Peyer's patch (tissue), 4 donors: ENCODE data around the gene SF3B4.
"Not testable (repeated sequence)": the region's sequence is repeated elsewhere in the genome, so short reads cannot be mapped to it uniquely, and the experiment has no call there.

ENCODE experiments used
- POLR2A ChIP-seq, 2 donors: fragments of 450-650 bp; IDR thresholded peaks; one replicate each; pipeline ENCODE4 v1.5.1; 2017; ENCODE audit warnings: antibody characterized with exemption in 2 of 2, mild to moderate bottlenecking in 2 of 2, moderate library complexity in 2 of 2
- TF ChIP-seq, protein P1 (sequence below), 6 experiments: fragments of 450-650 bp in 4 of 6; fragments of 200-600 bp in 2 of 6; sonication (generic) in 1 of 6; IDR thresholded peaks; one replicate each; pipeline ENCODE4 v1.5.1; 2017 to 2019; ENCODE audit warnings: antibody characterized with exemption in 6 of 6, mild to moderate bottlenecking in 3 of 6, moderate library complexity in 1 of 6

DNA sequence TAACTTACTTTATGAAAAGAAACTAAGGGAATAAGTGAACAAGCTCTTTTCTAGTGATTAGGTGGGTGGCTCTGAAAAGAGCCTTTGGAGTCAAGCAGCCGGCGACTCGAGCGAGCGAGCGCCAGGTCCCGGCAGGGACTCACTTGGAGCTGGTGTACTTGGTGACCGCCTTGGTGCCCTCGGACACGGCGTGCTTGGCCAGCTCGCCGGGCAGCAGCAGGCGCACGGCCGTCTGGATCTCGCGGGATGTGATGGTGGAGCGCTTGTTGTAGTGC is 41.5 kb downstream of the SF3B4 start:
- TF ChIP-seq, protein P1, sequence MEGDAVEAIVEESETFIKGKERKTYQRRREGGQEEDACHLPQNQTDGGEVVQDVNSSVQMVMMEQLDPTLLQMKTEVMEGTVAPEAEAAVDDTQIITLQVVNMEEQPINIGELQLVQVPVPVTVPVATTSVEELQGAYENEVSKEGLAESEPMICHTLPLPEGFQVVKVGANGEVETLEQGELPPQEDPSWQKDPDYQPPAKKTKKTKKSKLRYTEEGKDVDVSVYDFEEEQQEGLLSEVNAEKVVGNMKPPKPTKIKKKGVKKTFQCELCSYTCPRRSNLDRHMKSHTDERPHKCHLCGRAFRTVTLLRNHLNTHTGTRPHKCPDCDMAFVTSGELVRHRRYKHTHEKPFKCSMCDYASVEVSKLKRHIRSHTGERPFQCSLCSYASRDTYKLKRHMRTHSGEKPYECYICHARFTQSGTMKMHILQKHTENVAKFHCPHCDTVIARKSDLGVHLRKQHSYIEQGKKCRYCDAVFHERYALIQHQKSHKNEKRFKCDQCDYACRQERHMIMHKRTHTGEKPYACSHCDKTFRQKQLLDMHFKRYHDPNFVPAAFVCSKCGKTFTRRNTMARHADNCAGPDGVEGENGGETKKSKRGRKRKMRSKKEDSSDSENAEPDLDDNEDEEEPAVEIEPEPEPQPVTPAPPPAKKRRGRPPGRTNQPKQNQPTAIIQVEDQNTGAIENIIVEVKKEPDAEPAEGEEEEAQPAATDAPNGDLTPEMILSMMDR (IDR thresholded peaks at IDR 0.05) = not testable (repeated sequence)
- not testable (repeated sequence) for TF ChIP-seq POLR2A (IDR thresholded peaks at IDR 0.05)
